Breast epithelium (tissue), 4 donors: ENCODE results near the gene OR12D1. TPM values are rescaled to one million over a fixed set of nuclear protein-coding genes. Genes with fewer than 3 reads are reported as not detected.

Source experiments
- DNase-seq, 2 donors: peaks; one replicate each; pipeline ENCODE4 v3.0.0-alpha.2; 2019; ENCODE audit warnings: low spot score in 2 of 2
- H3K27ac ChIP-seq, 2 donors: fragments of 200-600 bp; sonication (generic) in 1 of 2; one replicate each; pipeline ENCODE4 v1.5.1; 2016 to 2019; ENCODE audit warnings: mild to moderate bottlenecking in 1 of 2
- H3K27me3 ChIP-seq, 2 donors: fragments of 200-600 bp; sonication (generic) in 1 of 2; one replicate each; pipeline versions ENCODE4 v1.5.1 to v1.6.0; 2017 to 2019; ENCODE audit warnings: control low read depth in 1 of 2, mild to moderate bottlenecking in 1 of 2
- H3K36me3 ChIP-seq: fragments of 200-600 bp; one replicate; pipeline ENCODE4 v1.5.1; 2019
- H3K4me1 ChIP-seq, 2 donors: fragments of 200-600 bp; sonication (generic); one replicate each; pipeline ENCODE4 v1.5.1; 2016 to 2019; ENCODE audit warnings: control low read depth in 1 of 2
- H3K4me3 ChIP-seq, 3 donors: fragments of 200-600 bp; sonication (generic); 1 replicate in 2 of 3; 2 replicates in 1 of 3; pipeline ENCODE4 v1.5.1; 2016 to 2019; ENCODE audit warnings: mild to moderate bottlenecking in 3 of 3, moderate library complexity in 2 of 3
- H3K9me3 ChIP-seq, 2 donors: fragments of 200-600 bp; sonication (generic) in 1 of 2; one replicate each; pipeline ENCODE4 v1.5.1; 2016 to 2019; ENCODE audit warnings: control low read depth in 1 of 2
- POLR2A ChIP-seq: fragments of 450-650 bp; IDR thresholded peaks from one replicate; pipeline ENCODE4 v1.6.1; 2016; ENCODE audit warnings: antibody characterized with exemption, mild to moderate bottlenecking, moderate library complexity
- POLR2AphosphoS5 ChIP-seq, 3 donors: sonication (generic); formaldehyde crosslinking; IDR thresholded peaks; one replicate each; pipeline ENCODE4 v1.6.1; 2017; ENCODE audit warnings: antibody characterized with exemption in 3 of 3
- intact Hi-C: fragments of 100-400 bp; cut with DNase I; formaldehyde crosslinking; loops from one replicate; pipeline ENCODE4 v1.15.1; 2023; ENCODE audit warnings: low total_unique reads
- total RNA-seq, 3 donors: library from RNA; depleted of rRNA; stranded (reverse); fragments of >200 nt; gene quantifications; one replicate each; pipeline ENCODE4 v1.1.0, GENCODE V29; 2016
- TF ChIP-seq, protein P1 (sequence below), 3 donors: fragments of 450-650 bp; IDR thresholded peaks; one replicate each; pipeline ENCODE4 v1.5.1; 2016 to 2017; ENCODE audit warnings: antibody characterized with exemption in 3 of 3, mild to moderate bottlenecking in 3 of 3, moderate library complexity in 3 of 3

OR12D1 gene
- total RNA-seq, 3 donors from 2014 or later, result not detected

GRCh38 chr6:29395331-29395730 lies 19.4 kb upstream of the OR12D1 start, which contains the start of gene OR12D2:
TSS of gene OR12D2 (plus strand) at chr6:29395631. CDS start at chr6:29396700, 1,069 bp downstream.
- H3K4me1 ChIP-seq, result no peaks in the 10 kb centered on the region
- H3K36me3 ChIP-seq, result no peaks in the 10 kb centered on the region
- no peak for DNase-seq
- H3K4me3 ChIP-seq, result no peak within 1 kb of the TSS
- H3K27me3 ChIP-seq, result no peaks in the 10 kb centered on the region
- H3K9me3 ChIP-seq, result no peaks in the 10 kb centered on the region
- TF ChIP-seq POLR2AphosphoS5 (IDR thresholded peaks at IDR 0.05) (no peak), POLR2A (no peak)
- TF ChIP-seq, protein P1, sequence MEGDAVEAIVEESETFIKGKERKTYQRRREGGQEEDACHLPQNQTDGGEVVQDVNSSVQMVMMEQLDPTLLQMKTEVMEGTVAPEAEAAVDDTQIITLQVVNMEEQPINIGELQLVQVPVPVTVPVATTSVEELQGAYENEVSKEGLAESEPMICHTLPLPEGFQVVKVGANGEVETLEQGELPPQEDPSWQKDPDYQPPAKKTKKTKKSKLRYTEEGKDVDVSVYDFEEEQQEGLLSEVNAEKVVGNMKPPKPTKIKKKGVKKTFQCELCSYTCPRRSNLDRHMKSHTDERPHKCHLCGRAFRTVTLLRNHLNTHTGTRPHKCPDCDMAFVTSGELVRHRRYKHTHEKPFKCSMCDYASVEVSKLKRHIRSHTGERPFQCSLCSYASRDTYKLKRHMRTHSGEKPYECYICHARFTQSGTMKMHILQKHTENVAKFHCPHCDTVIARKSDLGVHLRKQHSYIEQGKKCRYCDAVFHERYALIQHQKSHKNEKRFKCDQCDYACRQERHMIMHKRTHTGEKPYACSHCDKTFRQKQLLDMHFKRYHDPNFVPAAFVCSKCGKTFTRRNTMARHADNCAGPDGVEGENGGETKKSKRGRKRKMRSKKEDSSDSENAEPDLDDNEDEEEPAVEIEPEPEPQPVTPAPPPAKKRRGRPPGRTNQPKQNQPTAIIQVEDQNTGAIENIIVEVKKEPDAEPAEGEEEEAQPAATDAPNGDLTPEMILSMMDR (IDR thresholded peaks at IDR 0.05), result no peak
- no peak within 1 kb of the TSS for H3K27ac ChIP-seq
- intact Hi-C loops, result no loop called here

- Histone ChIP-seq H3K9me3 (no peaks in the 10 kb centered on the region), H3K27ac (no peak overlapping the region), H3K27me3 (no peaks in the 10 kb centered on the region), H3K4me1 (no peaks in the 10 kb centered on the region), H3K4me3 (no peak overlapping the region), H3K36me3 (no peaks in the 10 kb centered on the region)
- DNase-seq, result no peak
- intact Hi-C loops, result no loop called here
- TF ChIP-seq, protein P1 (IDR thresholded peaks at IDR 0.05), result no peak
- no peak for TF ChIP-seq POLR2A
- no peak for TF ChIP-seq POLR2AphosphoS5 (IDR thresholded peaks at IDR 0.05)
Measured at GRCh38 chr6:29399525-29399924, 15.2 kb upstream of the OR12D1 start.

DNA sequence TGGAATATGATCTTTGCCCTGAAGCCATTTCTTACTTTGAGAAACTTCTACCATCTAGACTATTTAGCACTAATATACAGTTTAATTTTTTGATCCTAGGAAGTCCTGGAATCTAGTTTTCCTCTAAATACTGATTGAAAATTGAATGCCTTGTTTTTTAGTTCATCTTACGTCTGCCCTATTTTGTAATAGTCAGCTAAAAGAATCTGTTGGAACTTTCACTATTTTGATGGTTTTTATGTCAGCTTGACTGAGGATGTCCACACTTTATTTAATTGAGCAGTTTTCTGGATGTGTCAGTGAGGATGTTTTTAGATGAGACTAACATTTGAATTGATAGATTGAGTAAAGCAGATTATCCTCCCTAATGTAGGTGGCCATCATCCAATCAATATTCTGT lies 10.9 kb upstream of the OR12D1 start:
- DNase-seq, result no peak
- H3K27ac ChIP-seq, result no peak overlapping the region
- H3K4me1 ChIP-seq, result no peaks in the 10 kb centered on the region
- intact Hi-C loops, result no loop called here
- H3K9me3 ChIP-seq, result no peaks in the 10 kb centered on the region
- no peaks in the 10 kb centered on the region for H3K36me3 ChIP-seq
- TF ChIP-seq POLR2AphosphoS5 (IDR thresholded peaks at IDR 0.05) (no peak), POLR2A (no peak)
- TF ChIP-seq, protein P1 (IDR thresholded peaks at IDR 0.05), result no peak
- H3K27me3 ChIP-seq, result no peaks in the 10 kb centered on the region
- H3K4me3 ChIP-seq, result no peak overlapping the region

DNA sequence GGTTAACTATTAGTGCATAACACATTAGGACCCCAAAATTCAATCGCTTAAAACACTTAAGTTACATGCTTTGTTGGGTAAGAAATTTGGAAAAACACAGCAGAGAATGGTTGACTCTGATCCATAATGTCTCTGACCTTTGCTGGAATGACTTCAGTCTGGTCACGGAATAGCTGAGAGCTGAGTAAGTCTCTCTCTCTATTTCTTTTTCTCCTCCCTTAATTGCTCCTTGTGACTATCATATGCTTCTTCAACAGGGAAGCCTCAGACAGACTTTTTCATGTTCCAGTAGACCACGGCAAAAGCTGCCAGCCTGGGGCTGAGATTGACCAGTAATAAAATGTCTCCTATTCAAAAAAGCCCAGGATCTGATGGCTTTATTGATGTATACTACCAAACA lies 4.8 kb downstream of the OR12D1 start:
- TF ChIP-seq POLR2A (no peak), POLR2AphosphoS5 (IDR thresholded peaks at IDR 0.05) (no peak)
- TF ChIP-seq, protein P1 (IDR thresholded peaks at IDR 0.05), result no peak
- DNase-seq, result no peak
- no peaks in the 10 kb centered on the region for H3K27me3 ChIP-seq
- H3K4me3 ChIP-seq, result no peak overlapping the region
- intact Hi-C loops, result no loop called here
- H3K9me3 ChIP-seq, result peaks cover 0 to 6% of the 10 kb centered on the region in 2 donors
- no peaks in the 10 kb centered on the region for H3K4me1 ChIP-seq
- H3K36me3 ChIP-seq, result no peaks in the 10 kb centered on the region
- H3K27ac ChIP-seq, result no peak overlapping the region

GRCh38 chr6:29424168-29424567 lies 9.4 kb downstream of the OR12D1 start:
- no peaks in the 10 kb centered on the region for H3K27me3 ChIP-seq
- H3K36me3 ChIP-seq, result no peaks in the 10 kb centered on the region
- intact Hi-C loops, result no loop called here
- no peak overlapping the region for H3K27ac ChIP-seq
- no peak overlapping the region for H3K4me3 ChIP-seq
- DNase-seq, result no peak
- no peaks in the 10 kb centered on the region for H3K4me1 ChIP-seq
- H3K9me3 ChIP-seq, result peaks cover 0 to 6% of the 10 kb centered on the region in 2 donors
- no peak for TF ChIP-seq POLR2A
- TF ChIP-seq, protein P1 (IDR thresholded peaks at IDR 0.05), result no peak
- TF ChIP-seq POLR2AphosphoS5 (IDR thresholded peaks at IDR 0.05), result no peak
